Stimulated activated CD8-positive, alpha-beta memory T cell treated with anti-CD3 and anti-CD28 coated beads, Interleukin-4, amount 100 ng/mL, for 4 hours (primary cell): ENCODE measurements around the gene BOC.
A peak's percentile ranks its signal among the peaks of the same experiment; 100 is the strongest.

ENCODE experiments used
- DNase-seq, 2 donors: peaks; one replicate each; pipeline ENCODE4 v3.0.0-alpha.2; 2020; ENCODE audit warnings: low read depth in 2 of 2, low spot score in 1 of 2

The BOC gene

DNA sequence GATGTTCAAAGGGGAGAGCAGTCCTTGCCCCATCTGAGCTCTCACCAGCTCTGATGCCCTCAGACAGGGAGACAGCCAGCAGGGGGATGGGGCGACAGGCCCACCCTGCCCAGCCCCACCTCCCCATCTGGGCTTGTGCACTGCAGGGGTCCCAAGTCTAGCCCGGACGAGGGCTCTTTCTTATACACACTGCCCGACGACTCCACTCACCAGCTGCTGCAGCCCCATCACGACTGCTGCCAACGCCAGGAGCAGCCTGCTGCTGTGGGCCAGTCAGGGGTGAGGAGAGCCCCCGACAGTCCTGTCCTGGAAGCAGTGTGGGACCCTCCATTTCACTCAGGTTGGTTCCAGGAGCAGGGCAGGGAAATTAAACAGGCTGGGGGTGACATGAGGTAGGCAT, 73.9 kb downstream of the BOC start:
- DNase-seq, result no peak

DNA sequence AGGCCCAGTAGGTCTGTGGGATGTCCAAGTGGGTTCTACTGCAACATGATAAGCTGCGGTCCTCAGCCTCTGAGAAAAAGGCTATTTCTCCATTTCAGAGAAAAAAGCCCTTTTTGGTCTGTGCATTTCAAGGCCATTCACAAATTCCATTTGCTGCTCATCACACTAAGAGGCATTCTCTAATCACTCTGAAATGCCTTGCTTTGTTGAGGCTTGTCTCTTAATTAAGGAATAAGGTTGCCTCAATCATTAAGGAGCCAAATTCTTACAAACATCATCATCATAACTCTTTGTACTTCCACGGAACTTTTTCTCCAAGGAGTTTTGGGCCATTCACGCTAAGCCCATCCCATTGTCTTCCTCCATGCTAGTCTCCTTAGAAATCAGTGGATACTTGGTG, 74.4 kb downstream of the BOC start:
- no peak for DNase-seq

DNA sequence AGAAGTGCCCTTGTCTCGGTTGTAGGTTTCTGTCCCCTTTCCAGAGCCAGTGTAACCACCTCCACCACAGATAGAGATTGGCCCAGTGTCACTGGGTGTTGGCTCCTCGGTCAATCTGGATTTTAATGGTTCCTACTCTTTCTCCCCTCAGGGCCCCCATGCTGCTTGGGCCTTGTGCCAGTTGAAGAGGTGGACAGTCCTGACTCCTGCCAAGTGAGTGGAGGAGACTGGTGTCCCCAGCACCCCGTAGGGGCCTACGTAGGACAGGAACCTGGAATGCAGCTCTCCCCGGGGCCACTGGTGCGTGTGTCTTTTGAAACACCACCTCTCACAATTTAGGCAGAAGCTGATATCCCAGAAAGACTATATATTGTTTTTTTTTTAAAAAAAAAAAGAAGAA, 75.2 kb downstream of the BOC start:
- DNase-seq, result no peak

DNA sequence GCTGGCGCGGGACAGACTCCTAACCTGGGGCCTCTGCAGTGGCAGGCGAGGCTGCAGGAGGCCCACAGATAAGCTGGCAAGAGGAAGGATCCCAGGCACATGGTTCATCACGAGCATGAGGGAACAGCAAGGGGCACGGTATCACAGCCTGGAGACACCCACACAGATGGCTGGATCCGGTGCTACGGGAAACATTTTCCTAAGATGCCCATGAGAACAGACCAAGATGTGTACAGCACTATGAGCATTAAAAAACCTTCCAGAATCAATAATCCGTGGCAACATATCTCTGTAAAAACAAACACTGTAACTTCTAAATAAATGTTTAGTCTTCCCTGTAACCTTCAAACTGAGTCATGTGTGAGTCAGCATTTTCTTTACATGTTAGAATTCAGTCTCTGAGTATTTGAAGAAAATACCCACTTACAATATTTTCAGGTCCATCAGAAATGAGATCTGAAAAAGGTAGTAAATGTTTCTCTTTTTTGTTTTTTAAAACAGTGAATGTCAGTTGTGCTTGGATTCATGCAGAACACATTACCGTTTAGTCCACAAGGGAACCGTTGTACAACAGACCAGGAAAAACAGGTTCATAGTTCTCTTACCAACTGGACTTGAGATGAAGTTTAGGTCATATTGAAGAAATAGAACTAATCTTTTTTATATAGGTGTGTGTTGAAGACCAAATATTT, 75.9 kb downstream of the BOC start:
- DNase-seq, result no peak

DNA sequence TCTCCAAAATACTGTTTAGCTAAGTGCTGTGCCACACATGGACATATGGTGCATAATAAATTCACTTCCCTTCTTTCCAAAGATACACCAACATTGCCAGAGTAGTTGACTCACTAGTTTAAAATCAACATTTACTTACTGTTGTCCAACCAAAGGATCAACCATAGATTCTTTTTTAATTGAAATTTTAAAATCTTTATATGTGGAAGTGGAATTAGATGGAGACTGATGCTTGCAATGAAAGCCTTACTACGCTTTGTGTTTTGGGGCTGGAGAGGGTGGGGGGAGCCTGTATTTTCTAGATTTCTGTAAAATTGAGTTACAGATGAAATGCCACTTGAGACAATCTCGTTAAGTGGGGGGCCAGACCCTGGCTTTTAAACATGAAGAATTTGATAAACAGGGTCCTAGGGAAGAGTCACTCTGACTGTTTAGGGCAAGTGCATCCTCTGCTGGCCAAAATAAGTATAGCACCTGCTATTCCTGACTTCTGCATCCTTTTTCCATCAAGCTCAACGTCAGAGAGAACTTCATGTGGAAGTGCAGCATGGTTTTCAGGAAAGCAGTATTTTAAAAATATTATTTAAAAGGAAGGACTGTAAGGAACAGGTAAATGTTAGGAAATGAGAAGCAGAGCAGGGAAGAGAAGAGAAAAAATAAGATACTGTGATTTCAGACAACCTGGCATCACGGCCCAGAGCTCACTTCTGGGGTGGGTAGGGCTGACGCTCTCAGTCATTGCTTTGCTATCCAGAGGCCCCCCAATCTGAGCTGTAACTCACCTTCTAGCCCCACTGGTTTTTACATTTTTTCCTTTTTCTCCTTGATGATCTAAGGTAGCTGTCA, 76.7 kb downstream of the BOC start:
- peak in 1 of 2 donors; percentile 19 for DNase-seq

DNA sequence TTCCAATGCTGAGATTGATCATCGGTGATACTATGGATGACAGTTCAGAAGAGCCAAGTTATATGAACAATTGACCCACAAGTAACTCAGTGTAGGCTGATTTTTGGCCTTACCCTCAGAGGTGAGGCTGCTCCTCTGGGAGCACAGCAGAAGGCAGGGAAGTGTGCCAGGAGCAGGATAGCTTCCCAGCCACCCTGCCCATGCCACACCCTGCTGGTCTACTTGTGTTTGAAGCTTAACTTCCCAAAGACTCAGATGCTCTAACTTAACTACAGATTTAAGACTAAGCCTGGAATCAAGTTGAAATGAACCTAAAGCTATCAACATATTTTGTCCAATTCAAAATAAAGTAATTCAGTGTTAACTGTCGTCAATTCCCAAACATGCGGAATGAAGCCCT, 77.5 kb downstream of the BOC start:
- no peak for DNase-seq

DNA sequence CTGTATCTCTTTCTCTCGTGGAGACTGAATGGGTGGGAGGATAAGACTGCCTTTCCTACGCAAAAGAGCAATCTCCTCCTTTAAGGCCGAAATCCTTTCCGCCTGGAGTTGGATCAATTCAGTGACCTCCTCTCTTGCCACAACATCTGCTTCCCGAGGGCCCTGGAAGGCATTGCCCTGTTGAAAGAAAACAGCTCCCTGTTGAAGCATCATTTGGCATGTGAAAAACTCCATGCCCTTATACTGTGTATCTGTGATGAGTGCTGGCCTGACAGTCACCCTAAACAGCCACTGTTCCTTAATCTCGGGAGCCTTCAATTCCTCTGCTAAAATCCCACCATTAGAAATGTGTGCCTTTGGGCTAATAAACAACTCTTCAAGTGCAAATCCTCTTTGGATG, 80.2 kb downstream of the BOC start:
- DNase-seq, result no peak

DNA sequence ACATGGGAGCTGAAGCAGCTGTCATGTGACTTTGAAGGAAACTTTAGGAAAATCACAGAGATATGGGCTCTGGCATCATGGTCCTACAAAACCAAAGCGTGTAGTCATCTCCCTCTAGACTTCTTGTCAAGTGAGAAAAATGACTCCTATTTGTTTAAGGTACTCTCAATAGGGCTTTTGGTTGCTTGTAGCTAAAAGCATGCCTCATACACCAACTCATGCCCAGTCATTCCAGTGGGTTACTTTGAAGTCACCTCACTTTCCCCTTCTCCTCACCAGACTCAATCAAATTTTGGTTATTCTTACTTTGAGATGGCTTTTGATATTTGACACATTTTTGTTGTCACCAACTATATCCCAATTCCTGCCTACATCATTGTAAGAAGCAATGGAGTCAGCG, 81.6 kb downstream of the BOC start:
- no peak for DNase-seq

DNA sequence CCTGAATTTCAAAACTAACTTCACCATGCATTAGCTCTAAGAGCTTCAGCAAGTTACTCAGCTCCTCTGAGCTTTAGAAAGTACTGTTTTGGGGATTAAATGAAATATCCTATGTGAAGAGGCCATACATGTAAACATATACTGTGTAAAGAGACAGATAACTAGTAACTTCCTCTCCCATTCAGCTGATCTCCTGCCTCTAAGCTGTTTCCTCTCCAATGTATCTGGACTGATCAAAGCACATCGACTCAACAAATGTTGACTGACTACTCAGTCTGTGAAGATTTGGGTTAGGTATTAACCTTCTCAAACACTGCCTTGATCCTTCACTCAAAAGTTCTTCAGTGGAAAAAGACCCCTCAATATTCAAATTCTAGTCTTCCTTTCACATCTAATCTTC, 82.0 kb downstream of the BOC start:
- DNase-seq, result no peak

DNA sequence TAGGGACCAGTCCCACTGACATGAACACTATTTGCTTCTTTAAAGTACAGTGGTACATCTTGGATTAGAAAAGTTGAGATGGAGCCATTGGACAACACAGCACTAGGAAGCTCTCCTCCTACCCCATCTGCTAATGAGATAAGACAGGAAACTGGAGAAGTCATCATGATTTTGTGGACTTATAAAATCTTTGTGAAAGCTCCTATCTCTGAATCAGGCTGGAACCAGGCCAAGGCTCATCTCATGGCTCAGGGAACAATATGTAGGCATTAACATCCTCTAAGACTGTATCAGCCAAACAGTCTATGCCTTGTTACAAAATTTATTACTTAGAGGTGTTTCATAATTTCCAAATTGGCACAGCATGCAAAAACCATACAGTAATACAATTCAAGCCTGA, 84.1 kb downstream of the BOC start:
- DNase-seq, result no peak

DNA sequence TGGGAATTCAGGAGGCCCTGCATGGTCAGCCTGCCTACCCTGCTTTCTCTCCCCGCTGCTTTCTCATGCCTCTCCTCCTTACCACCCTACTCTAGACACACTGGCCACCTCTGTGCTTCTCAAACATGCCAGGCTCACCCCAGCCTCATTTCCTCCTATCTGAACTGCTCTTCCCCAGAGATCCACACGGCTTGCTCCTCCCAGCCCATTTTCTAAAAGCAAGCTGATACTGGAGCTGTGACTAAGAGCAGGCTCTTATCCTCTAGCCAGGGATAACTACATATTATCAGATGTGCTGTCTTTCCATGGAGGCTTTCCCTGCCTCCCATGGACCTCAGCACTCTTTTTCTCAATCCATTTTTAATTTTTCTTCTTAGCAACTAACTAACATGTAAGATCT, 85.9 kb downstream of the BOC start:
- no peak for DNase-seq

DNA sequence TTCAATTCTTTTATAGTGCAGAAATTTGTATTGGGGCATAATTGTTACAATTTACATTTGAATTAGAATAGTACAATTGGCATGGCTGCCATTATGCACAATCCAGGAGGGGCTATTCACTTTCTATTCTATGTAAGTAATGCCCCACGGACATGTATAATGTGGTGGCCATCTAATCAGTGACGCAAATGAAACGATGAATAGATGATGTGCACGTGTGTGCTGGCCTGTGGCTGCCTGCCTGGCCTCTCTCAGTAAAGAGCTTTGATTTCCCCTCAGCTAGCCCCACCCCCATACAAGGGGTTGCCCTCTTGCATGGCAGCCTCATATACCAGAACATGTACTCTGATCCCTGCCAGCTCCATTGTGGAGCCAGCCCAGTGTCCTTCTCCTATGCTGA, 86.5 kb downstream of the BOC start:
- no peak for DNase-seq

DNA sequence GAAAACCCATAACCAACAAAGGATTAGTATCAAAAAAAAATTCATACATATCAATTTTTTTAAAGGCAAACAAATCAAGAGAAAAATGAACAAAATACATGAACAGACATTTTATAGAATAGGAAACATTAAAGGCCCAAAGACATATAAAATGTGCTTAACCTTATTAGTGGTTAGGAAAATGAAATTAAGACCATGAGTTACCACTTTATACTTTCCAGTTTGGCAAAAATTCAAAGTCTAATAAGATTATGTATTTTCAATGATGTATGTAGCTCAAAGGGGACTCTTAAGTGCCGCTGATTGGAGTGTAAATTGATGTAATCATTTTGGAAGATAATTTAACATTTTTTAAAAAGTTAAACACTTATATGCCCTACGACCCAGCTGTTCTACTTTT, 89.2 kb downstream of the BOC start:
- DNase-seq, result no peak

DNA sequence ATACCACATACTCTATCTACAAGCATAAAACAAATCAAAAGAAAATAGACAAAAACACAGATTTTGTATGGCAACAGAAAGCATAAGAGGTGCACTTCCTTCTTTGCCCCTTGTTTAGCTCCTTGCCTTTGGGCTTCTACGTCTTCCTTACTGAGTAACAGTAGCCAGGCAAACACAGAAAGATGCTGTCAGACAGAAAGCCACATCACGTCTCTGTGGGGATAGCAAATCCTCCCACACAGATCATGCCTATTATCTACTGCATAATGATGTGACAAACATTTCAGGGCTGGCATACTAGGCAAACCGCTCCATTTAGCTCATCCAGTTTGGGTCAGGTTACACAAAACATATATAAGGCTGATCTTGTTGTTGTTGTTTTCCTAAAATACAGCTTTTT, 92.7 kb downstream of the BOC start:
- DNase-seq, result no peak

DNA sequence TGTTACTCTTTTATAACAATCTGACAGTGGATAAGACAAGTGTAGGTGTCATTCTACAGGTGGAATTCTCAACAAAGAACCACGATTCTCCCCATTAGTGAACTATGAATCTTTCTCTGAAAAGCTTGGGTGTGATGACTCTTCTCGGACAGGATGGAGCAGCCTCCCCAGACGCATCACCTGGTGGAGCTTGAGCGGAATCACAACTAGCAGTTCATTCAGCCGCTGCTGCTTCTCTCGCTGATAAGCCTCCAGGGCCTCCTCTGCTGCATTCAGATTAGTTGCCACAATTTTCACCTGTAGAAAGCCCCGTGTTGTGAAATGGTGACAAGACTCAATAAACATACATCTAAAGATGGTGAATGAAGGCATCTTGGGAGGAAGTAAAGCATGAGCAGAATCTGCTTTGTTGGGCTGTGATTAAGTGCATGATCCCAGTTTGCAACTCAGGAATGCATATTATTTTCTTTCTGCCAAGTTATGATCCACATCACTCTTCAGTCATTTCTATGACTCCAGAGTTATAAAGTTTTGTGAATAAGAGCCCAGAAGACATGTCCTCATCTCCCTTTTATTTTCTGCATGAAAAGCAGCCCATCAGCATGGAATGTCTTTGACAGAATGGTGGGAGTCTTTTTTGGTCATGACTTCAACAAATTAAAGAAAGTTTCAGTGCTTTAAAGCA, 93.6 kb downstream of the BOC start:
- no peak for DNase-seq

DNA sequence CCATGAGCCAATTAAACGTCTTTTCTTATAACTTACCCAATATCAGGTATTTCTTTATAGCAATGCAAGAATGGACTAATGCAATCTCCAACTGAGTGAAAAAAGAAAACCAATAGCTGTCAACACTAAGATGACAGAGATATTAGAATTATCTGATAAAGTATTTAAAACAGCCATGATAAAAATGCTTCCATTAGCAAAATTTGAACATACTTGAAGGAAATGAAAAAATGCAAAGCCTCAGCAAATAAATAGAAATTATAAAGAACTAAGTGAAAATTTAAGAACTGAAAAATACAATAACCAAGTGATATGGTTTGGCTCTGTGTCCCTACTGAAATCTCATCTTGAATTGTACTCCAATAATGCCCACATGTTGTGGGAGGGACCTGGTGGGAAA, 99.6 kb downstream of the BOC start:
- no peak for DNase-seq

DNA sequence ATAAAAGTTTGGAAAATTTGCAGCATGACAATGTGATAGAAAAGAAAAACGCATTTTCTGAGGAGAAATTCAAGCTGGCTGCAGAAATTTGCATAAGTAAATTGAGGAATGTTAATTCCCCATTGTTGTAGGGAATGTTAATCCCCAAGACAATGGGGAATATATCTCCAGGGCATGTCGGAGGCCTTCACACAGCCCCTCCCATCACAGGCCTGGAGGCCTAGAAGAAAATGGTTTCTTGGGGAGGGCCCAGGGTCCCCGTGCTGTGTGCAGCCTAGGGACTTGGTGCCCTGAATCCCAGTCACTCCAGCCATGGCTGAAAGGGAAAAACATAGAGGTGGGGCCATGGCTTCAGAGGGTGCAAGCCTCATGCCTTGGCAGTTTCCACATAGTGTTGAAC, 101.1 kb downstream of the BOC start:
- no peak for DNase-seq

DNA sequence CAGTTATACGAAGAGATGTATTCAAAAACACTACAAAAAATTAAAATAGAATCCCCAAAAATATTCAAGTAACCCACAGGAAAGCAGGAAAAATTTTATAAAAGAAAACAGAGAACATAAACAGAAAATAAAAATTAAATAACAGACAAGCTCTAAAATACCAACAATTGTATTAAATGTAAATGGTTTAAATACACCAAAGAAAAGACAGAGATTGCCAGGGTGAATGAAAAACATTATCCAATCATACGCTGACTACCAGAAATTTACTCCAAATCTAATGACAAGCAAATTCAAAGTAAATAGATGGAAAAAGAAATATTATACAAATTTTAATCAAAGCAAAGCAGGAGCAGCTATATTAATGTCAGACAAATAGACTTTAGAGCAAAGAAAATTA, 103.6 kb downstream of the BOC start:
- DNase-seq, result no peak

DNA sequence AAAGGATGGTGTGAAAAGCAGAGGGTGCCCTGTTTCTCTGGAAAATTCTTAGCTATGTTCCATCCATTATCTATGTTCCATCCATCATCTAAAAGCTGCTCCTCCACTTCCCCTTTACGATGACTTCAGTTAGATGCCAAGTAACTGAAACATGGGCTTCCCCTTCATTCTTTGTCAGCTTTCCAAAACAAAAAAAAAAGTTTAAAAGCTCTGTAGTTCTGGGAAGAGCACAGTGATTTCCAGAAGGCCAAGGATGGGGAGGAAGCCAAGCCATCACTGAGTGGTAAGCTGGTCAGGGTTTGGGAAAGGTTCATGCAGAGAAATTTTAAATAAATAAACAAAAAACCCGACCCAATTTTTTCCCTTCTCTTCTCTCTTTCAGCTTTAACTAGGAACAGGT, 118.4 kb downstream of the BOC start:
- DNase-seq, result no peak

DNA sequence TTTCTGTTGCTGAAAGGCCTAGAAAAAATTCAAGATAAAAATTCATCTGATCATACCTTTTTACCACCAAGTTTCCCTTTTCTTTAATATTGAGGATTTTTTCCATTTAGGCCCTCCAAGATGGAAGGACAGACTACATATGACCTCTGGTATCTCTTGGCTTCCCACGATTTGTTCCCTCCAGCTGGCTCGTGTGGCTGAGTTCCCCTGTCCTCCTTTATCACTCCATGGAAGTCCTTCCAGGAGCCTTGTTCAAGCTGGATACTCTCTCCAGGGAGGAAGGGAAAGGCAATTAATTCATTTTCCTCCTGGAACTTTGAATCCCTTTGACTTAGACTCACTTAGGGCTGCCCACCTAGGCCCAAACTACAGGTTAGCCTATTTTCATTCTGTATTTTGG, 119.4 kb downstream of the BOC start:
- no peak for DNase-seq

DNA sequence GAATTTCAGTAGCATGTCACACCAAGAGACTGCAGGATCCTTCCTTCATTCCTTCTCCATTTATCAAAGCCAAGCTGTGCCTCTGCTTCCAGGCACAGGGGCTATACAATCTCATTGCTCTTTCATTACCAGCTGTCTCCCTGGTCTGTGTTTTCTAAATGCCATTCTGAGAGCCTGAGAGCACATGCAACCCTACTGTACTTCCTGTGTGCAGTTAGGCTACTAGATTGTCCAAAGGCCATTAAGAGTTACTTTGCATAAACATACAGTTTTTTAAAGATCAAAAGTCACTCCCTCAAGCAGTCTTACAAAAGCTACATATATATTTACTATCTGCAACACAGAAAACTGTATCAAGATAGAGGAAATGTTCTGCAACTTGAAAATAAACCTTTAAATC, 119.8 kb downstream of the BOC start:
- no peak for DNase-seq
